Measurements from ENCODE around the gene KIAA0930.

GRCh38 chr22:45263463-45264269 is 23.0 kb upstream of the KIAA0930 start:
- no peak for TF ChIP-seq CTCF (IDR thresholded peaks at IDR 0.05; ENCODE audit: borderline replicate concordance, extremely low read depth, low read length, poor library complexity, severe bottlenecking)
- TF ChIP-seq EZH2 (IDR thresholded peaks at IDR 0.05; ENCODE audit: borderline replicate concordance, low read depth, low read length, severe bottlenecking), result no peak

All from DND-41 (cell line).